NT2/D1 (cell line): Measurements from ENCODE around the gene ZBTB40.

Experiments
- DNase-seq: peaks from one replicate; pipeline ENCODE4 v3.0.0-alpha.2; 2011; ENCODE audit warnings: low read depth, low spot score
- H3K27me3 ChIP-seq: 2 replicates; pipeline ENCODE4 v1.6.0; 2011; ENCODE audit warnings: mild to moderate bottlenecking; ENCODE audit not compliant: insufficient read length, insufficient read depth
- H3K36me3 ChIP-seq: 2 replicates; pipeline ENCODE4 v1.6.1; 2011; ENCODE audit warnings: mild to moderate bottlenecking, low read length, mixed read lengths; ENCODE audit not compliant: insufficient read depth, insufficient read length
- H3K4me1 ChIP-seq: 2 replicates; pipeline ENCODE4 v1.5.1; 2011; ENCODE audit not compliant: insufficient read depth, insufficient read length
- H3K4me3 ChIP-seq: 2 replicates; pipeline ENCODE4 v1.5.1; 2011; ENCODE audit warnings: low read depth; ENCODE audit not compliant: insufficient read length
- H3K9ac ChIP-seq: 2 replicates; pipeline ENCODE4 v1.6.0; 2011; ENCODE audit warnings: low read depth; ENCODE audit not compliant: insufficient read length
- H3K9me3 ChIP-seq: 2 replicates; pipeline ENCODE4 v1.5.1; 2011; ENCODE audit warnings: mild to moderate bottlenecking, low read length; ENCODE audit not compliant: insufficient read depth
- SUZ12 ChIP-seq: IDR thresholded peaks from 2 replicates; pipeline ENCODE4 v1.6.1; 2011; ENCODE audit not compliant: insufficient read length, insufficient read depth; ENCODE audit errors: extremely low read depth
- YY1 ChIP-seq: IDR thresholded peaks from 2 replicates; pipeline ENCODE4 v1.6.1; 2011; ENCODE audit not compliant: insufficient read length, insufficient read depth
- ZNF274 ChIP-seq: IDR thresholded peaks from 2 replicates; pipeline ENCODE4 v1.6.1; 2011; ENCODE audit warnings: mild to moderate bottlenecking, low read depth, low read length

Gene ZBTB40

DNA sequence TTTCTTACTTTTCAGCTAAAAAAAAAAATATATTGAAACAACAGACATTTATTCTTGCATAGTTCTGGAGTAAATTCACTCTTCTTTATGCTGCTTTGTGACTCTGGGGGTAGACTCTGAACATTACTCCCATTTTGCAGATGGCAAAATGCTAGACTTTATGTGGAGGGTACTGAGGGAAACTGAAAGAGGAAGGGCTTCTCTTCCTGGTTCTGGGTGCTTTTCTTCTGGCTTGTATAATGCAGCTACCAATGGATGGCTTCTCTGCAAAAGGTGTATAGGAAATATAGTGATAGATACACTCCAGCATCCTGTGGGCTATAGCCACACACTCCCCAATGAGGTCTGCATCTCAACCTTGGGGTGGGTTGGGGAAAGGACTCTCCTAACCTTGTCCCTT, 19.7 kb upstream of the ZBTB40 start:
- Histone ChIP-seq H3K27me3 (no peaks in the 10 kb centered on the region), H3K36me3 (peaks cover 3% of the 10 kb centered on the region), H3K9me3 (no peaks in the 10 kb centered on the region), H3K4me1 (no peaks in the 10 kb centered on the region), H3K9ac (no peak overlapping the region), H3K4me3 (no peak overlapping the region)
- TF ChIP-seq YY1 (no peak), ZNF274 (no peak), SUZ12 (no peak)
- DNase-seq: no peak

GRCh38 chr1:22434717-22435116, 16.9 kb upstream of the ZBTB40 start:
- Histone ChIP-seq H3K36me3 (peaks cover 3% of the 10 kb centered on the region), H3K27me3 (no peaks in the 10 kb centered on the region), H3K9me3 (peaks cover 8% of the 10 kb centered on the region), H3K9ac (no peak overlapping the region), H3K4me3 (no peak overlapping the region), H3K4me1 (no peaks in the 10 kb centered on the region)
- DNase-seq: no peak
- TF ChIP-seq SUZ12: no peak
- no peak for TF ChIP-seq YY1
- TF ChIP-seq ZNF274: no peak

GRCh38 chr1:22436948-22437347, 14.7 kb upstream of the ZBTB40 start:
- no peaks in the 10 kb centered on the region for H3K27me3 ChIP-seq
- peaks cover 23% of the 10 kb centered on the region for H3K9me3 ChIP-seq
- DNase-seq: no peak
- no peaks in the 10 kb centered on the region for H3K4me1 ChIP-seq
- H3K36me3 ChIP-seq: peaks cover 3% of the 10 kb centered on the region
- TF ChIP-seq YY1: no peak
- no peak for TF ChIP-seq ZNF274
- TF ChIP-seq SUZ12: no peak
- no peak overlapping the region for H3K9ac ChIP-seq
- H3K4me3 ChIP-seq: no peak overlapping the region

GRCh38 chr1:22437573-22437972, 14.1 kb upstream of the ZBTB40 start:
- peaks cover 25% of the 10 kb centered on the region for H3K9me3 ChIP-seq
- TF ChIP-seq YY1 (no peak), SUZ12 (no peak), ZNF274 (no peak)
- H3K4me1 ChIP-seq: no peaks in the 10 kb centered on the region
- no peak overlapping the region for H3K9ac ChIP-seq
- DNase-seq: no peak
- H3K27me3 ChIP-seq: no peaks in the 10 kb centered on the region
- H3K36me3 ChIP-seq: no peaks in the 10 kb centered on the region
- no peak overlapping the region for H3K4me3 ChIP-seq

DNA sequence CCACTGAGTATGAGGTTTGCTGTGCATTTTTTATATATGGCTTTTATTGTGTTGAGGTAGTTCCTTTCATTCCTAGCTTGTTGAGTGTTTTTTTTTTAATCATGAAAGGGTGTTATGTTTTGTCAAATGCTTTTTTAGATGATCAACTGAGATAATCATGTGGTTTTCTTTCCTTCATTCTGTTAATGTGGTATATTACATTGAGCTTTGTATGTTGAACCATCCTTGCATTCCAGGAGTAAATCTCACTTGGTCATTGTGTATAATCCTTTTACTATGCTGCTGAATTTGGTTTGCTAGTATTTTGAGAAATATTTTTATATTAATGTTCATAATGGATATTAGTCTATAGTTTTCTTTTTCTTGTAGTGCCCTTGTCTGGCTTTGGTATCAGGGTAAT, 11.1 kb upstream of the ZBTB40 start:
- H3K36me3 ChIP-seq: no peaks in the 10 kb centered on the region
- DNase-seq: no peak
- no peaks in the 10 kb centered on the region for H3K27me3 ChIP-seq
- no peak overlapping the region for H3K9ac ChIP-seq
- H3K4me3 ChIP-seq: no peak overlapping the region
- H3K4me1 ChIP-seq: no peaks in the 10 kb centered on the region
- TF ChIP-seq YY1: no peak
- TF ChIP-seq ZNF274: no peak
- TF ChIP-seq SUZ12: no peak
- H3K9me3 ChIP-seq: peaks cover 44% of the 10 kb centered on the region

- Histone ChIP-seq H3K4me1 (peaks cover 2% of the 10 kb centered on the region), H3K27me3 (no peaks in the 10 kb centered on the region), H3K9me3 (peaks cover 44% of the 10 kb centered on the region), H3K36me3 (no peaks in the 10 kb centered on the region), H3K4me3 (no peak overlapping the region), H3K9ac (no peak overlapping the region)
- DNase-seq: no peak
- TF ChIP-seq YY1 (no peak), SUZ12 (no peak)
These were observed 9.3 kb upstream of the ZBTB40 start for GRCh38 chr1:22442212-22442894.

DNA sequence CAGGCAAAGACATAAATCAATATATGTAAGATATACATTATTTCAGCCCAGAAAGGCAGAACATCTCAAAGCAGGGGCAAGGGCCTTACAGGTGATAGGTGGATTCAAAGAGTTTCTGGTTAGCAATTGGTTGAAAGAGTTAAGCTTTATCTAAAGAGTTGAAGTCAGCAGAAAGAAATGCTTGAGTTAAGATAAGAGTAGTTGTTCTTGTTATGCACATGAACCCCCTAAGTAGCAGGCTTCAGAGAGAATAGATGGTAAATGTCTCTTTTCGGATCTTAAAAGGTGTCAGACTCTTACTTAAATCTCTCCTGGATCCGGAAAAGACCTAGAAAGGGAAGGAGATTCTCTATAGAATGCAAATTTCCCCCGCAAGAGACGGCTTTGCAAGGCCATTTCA, 8.3 kb upstream of the ZBTB40 start:
- TF ChIP-seq SUZ12: no peak
- no peak for TF ChIP-seq ZNF274
- no peak for TF ChIP-seq YY1
- no peak overlapping the region for H3K9ac ChIP-seq
- H3K36me3 ChIP-seq: no peaks in the 10 kb centered on the region

More for the DNA sequence above, 8.3 kb upstream of the ZBTB40 start:
- Histone ChIP-seq H3K27me3 (no peaks in the 10 kb centered on the region), H3K4me1 (peaks cover 4% of the 10 kb centered on the region), H3K4me3 (no peak overlapping the region), H3K9me3 (peaks cover 44% of the 10 kb centered on the region)
- DNase-seq: peak; percentile 30
